A549 (cell line): ENCODE results near the gene ANK2. TPM values are rescaled to one million over a fixed set of nuclear protein-coding genes. Genes with fewer than 3 reads are reported as not detected.
A peak's percentile ranks its signal among the peaks of the same experiment; 100 is the strongest.

Source experiments
- ATAC-seq, 2 experiments: fragments of 200-7000 bp in 1 of 2; fragments of >200 bp in 1 of 2; cut with Nextera tagmentation in 1 of 2; cut with Tn5 transposase in 1 of 2; 3 replicates each; pipeline versions ENCODE4 v1.8.0 to v1.9.1; 2018 to 2020; ENCODE audit warnings: mild to moderate bottlenecking in 1 of 2, moderate library complexity in 1 of 2
- CTCF ChIA-PET: fragments of 300-600 bp; sonication (Branson Sonifier 250); formaldehyde crosslinking; extraction: SDS; loops from one replicate; lab custom pipeline; 2021; ENCODE audit warnings: antibody characterized with exemption, inconsistent platforms; lab: Yijun Ruan, JAX
- POLR2A ChIA-PET: fragments of 350-600 bp; formaldehyde crosslinking; extraction: SDS; loops from one replicate; lab custom pipeline; 2021; ENCODE audit warnings: antibody characterized with exemption, inconsistent platforms; lab: Yijun Ruan, JAX
- DNase-seq, 2 experiments: peaks; one replicate each; pipeline versions ENCODE4 v3.0.0 to v3.0.0-alpha.2; 2011 to 2016; ENCODE audit warnings: low read depth in 1 of 2, low spot score in 1 of 2
- FAIRE-seq: peaks from 2 replicates; lab custom pipeline; 2011; peaks lifted over from hg19 to GRCh38; lab: Jason Lieb, UNC
- H3K27ac ChIP-seq, 2 experiments: fragments of >200 bp; sonication (Bioruptor Twin); formaldehyde crosslinking; 3 replicates each; pipeline ENCODE4 v1.5.1; 2016 to 2017
- H3K4me1 ChIP-seq: fragments of >200 bp; sonication (Bioruptor Twin); formaldehyde crosslinking; 3 replicates; pipeline ENCODE4 v1.6.1; 2016
- H3K4me2 ChIP-seq: fragments of >200 bp; sonication (Bioruptor Twin); formaldehyde crosslinking; 3 replicates; pipeline ENCODE4 v1.6.1; 2016
- H3K4me3 ChIP-seq: fragments of >200 bp; sonication (Bioruptor Twin); formaldehyde crosslinking; 3 replicates; pipeline ENCODE4 v1.5.1; 2016
- H3K9me3 ChIP-seq: fragments of >200 bp; sonication (Bioruptor Twin); formaldehyde crosslinking; 3 replicates; pipeline ENCODE4 v1.6.1; 2016
- E2F6 ChIP-seq: IDR thresholded peaks from 2 replicates; pipeline ENCODE4 v1.6.1; 2012; ENCODE audit warnings: low read depth, borderline replicate concordance
- ESRRA ChIP-seq: fragments of 150-350 bp; IDR thresholded peaks from 2 replicates; pipeline ENCODE4 v1.6.1; 2014; ENCODE audit warnings: mild to moderate bottlenecking, low read length, borderline replicate concordance
- HDAC2 ChIP-seq: fragments of 200-600 bp; sonication (generic); IDR thresholded peaks from 2 replicates; pipeline ENCODE4 v1.6.1; 2016
- JUN ChIP-seq, 2 experiments: fragments of >200 bp; sonication (Bioruptor Twin); formaldehyde crosslinking; IDR thresholded peaks; 2 replicates in 1 of 2; 3 replicates in 1 of 2; pipeline ENCODE4 v1.6.1; 2016 to 2017
- KDM1A ChIP-seq: fragments of 200-600 bp; sonication (generic); IDR thresholded peaks from 2 replicates; pipeline ENCODE4 v1.6.1; 2016; ENCODE audit warnings: low read depth, mild to moderate bottlenecking
- MAFK ChIP-seq: fragments of 450-650 bp; IDR thresholded peaks from 2 replicates; pipeline ENCODE4 v1.6.1; 2014; ENCODE audit not compliant: partially characterized antibody
- MAZ ChIP-seq: fragments of 150-350 bp; IDR thresholded peaks from 2 replicates; pipeline ENCODE4 v1.6.1; 2014; ENCODE audit warnings: antibody characterized with exemption, low read depth, low read length, borderline replicate concordance
- PHF8 ChIP-seq: fragments of 200-600 bp; sonication (generic); IDR thresholded peaks from 2 replicates; pipeline ENCODE4 v1.6.1; 2016; ENCODE audit warnings: low read depth, mild to moderate bottlenecking, antibody characterized with exemption, moderate library complexity, borderline replicate concordance
- POLR2AphosphoS2 ChIP-seq: conservative IDR thresholded peaks from 2 replicates; pipeline ENCODE4 v1.6.1; 2012; ENCODE audit warnings: low read length, improper control_type of control experiment, inconsistent platforms
- RFX5 ChIP-seq: fragments of 450-650 bp; IDR thresholded peaks from 2 replicates; pipeline ENCODE4 v1.7.1; 2014; ENCODE audit warnings: antibody characterized with exemption, mild to moderate bottlenecking, moderate library complexity
- TP53 ChIP-seq: fragments of 250-450 bp; sonication (Bioruptor Pico); IDR thresholded peaks from 2 replicates; pipeline ENCODE4 v1.5.0; 2021; ENCODE audit warnings: mild to moderate bottlenecking, moderate library complexity
- USF2 ChIP-seq: fragments of 450-650 bp; IDR thresholded peaks from 2 replicates; pipeline ENCODE4 v1.6.1; 2014; ENCODE audit warnings: antibody characterized with exemption
- ZC3H11A ChIP-seq: fragments of 450-650 bp; IDR thresholded peaks from 2 replicates; pipeline ENCODE4 v1.6.1; 2014; ENCODE audit warnings: antibody characterized with exemption, mild to moderate bottlenecking
- WGBS: methylation state at CpG from one replicate; pipeline ENCODE4 v1.1.6; 2017; ENCODE audit errors: missing lambda C conversion rate; 5-methylcytosine and 5-hydroxymethylcytosine counted together
- polyA plus RNA-seq, 4 experiments: library from polyadenylated mRNA; depleted of rRNA in 3 of 4; stranded (reverse); fragments of >200 nt; fragmentation: RNase III in 1 of 4; extraction: RNeasy Plus Mini Kit Qiagen cat#74134 plus additional on column Dnase treatment in 1 of 4; gene quantifications; 2 replicates in 3 of 4; 3 replicates in 1 of 4; pipeline ENCODE4 v1.2.3, GENCODE V29; 2011 to 2017
- TF ChIP-seq, protein P1 (sequence below): fragments of 200-600 bp; sonication (generic); IDR thresholded peaks from 2 replicates; pipeline ENCODE4 v1.6.1; 2016; ENCODE audit warnings: antibody characterized with exemption, mild to moderate bottlenecking, moderate library complexity
- TF ChIP-seq, protein P2 (sequence below): fragments of 150-350 bp; IDR thresholded peaks from 2 replicates; pipeline ENCODE4 v1.6.1; 2014; ENCODE audit warnings: low read depth, mild to moderate bottlenecking, low read length

Gene ANK2
- polyA plus RNA-seq, 2 of the 4 experiments (the other 2 are of a cell fraction) = 1.4 to 3.1 TPM

GRCh38 chr4:113209652-113210320 is 160.3 kb downstream of the ANK2 start:
- no peak for TF ChIP-seq POLR2AphosphoS2
- peak; percentile 67 for TF ChIP-seq MAFK
- POLR2A ChIA-PET = no interaction called here
- no peaks in the 10 kb centered on the region for H3K4me1 ChIP-seq
- no peak overlapping the region for H3K4me3 ChIP-seq
- H3K27ac ChIP-seq = no peak overlapping the region
- no peak for DNase-seq
- FAIRE-seq = no peak
- CTCF ChIA-PET = no interaction called here
- 75% methylated on average over 3 of the region's 3 CpGs for WGBS
- H3K4me2 ChIP-seq = no peak overlapping the region
- no peaks in the 10 kb centered on the region for H3K9me3 ChIP-seq
- ATAC-seq = no peak

DNA sequence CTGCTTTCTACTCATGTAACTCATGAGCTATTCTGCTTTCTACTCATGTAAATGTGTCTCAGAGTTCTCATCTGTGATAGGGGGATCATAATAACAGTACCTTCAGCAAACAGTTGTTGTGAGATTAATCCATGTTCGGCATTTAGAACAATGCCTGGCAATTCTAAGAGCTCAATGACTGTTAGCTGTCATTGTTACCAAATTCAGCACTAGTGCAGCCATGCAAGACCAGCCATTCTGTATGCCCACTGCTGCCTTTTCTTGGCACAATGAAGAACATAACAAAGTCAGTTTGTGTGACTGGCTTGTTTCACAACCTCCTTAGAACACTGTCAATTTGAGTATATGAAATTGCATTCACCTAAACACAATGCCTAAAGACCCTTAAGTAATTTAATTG is 163.2 kb downstream of the ANK2 start:
- DNase-seq (no peak), ATAC-seq (no peak), FAIRE-seq (no peak)
- POLR2A ChIA-PET = no interaction called here
- Histone ChIP-seq H3K27ac (no peak overlapping the region), H3K4me3 (no peak overlapping the region), H3K4me1 (no peaks in the 10 kb centered on the region), H3K9me3 (no peaks in the 10 kb centered on the region), H3K4me2 (no peak overlapping the region)
- 11% methylated on average over 1 of the region's 1 CpG for WGBS
- TF ChIP-seq RFX5 (no peak), HDAC2 (no peak), PHF8 (no peak), USF2 (no peak), E2F6 (no peak), TP53 (CRISPR knock-in tag) (no peak), ZC3H11A (no peak), MAZ (no peak), JUN (IDR thresholded peaks at IDR 0.05) (no peak), POLR2AphosphoS2 (no peak), ESRRA (no peak), KDM1A (no peak)
- TF ChIP-seq, protein P1, sequence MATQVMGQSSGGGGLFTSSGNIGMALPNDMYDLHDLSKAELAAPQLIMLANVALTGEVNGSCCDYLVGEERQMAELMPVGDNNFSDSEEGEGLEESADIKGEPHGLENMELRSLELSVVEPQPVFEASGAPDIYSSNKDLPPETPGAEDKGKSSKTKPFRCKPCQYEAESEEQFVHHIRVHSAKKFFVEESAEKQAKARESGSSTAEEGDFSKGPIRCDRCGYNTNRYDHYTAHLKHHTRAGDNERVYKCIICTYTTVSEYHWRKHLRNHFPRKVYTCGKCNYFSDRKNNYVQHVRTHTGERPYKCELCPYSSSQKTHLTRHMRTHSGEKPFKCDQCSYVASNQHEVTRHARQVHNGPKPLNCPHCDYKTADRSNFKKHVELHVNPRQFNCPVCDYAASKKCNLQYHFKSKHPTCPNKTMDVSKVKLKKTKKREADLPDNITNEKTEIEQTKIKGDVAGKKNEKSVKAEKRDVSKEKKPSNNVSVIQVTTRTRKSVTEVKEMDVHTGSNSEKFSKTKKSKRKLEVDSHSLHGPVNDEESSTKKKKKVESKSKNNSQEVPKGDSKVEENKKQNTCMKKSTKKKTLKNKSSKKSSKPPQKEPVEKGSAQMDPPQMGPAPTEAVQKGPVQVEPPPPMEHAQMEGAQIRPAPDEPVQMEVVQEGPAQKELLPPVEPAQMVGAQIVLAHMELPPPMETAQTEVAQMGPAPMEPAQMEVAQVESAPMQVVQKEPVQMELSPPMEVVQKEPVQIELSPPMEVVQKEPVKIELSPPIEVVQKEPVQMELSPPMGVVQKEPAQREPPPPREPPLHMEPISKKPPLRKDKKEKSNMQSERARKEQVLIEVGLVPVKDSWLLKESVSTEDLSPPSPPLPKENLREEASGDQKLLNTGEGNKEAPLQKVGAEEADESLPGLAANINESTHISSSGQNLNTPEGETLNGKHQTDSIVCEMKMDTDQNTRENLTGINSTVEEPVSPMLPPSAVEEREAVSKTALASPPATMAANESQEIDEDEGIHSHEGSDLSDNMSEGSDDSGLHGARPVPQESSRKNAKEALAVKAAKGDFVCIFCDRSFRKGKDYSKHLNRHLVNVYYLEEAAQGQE = no peak
- TF ChIP-seq, protein P2, sequence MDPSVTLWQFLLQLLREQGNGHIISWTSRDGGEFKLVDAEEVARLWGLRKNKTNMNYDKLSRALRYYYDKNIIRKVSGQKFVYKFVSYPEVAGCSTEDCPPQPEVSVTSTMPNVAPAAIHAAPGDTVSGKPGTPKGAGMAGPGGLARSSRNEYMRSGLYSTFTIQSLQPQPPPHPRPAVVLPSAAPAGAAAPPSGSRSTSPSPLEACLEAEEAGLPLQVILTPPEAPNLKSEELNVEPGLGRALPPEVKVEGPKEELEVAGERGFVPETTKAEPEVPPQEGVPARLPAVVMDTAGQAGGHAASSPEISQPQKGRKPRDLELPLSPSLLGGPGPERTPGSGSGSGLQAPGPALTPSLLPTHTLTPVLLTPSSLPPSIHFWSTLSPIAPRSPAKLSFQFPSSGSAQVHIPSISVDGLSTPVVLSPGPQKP = no peak
- CTCF ChIA-PET = no interaction called here

DNA sequence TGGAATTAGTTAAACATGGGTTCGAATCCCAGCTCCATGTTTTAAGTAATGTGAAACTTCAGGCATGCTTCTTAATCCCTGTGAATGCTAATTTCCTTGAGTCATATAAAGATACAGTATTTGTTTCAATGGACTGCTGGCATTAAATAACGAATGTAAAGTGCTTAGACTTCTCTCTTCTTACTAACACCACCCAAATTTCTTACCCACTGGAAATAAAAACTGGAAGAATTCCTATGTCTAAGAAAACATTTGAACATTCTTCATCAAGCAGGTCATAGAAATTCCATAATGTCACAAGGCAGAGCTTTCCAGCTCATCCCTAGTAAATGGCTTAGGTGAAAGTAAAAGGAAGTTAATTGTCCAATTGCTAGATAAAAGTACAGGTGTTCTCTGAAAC is 172.5 kb downstream of the ANK2 start:
- no peak for DNase-seq
- FAIRE-seq = no peak
- H3K4me2 ChIP-seq = no peak overlapping the region
- CTCF ChIA-PET = interaction anchor here (0.6 to 0.7 kb wide), 2 partner anchors 255 to 381 kb away, joined by 3 to 4 read pairs; no protein-coding TSS in a partner anchor
- no peak for ATAC-seq
- H3K9me3 ChIP-seq = no peaks in the 10 kb centered on the region
- TF ChIP-seq ZC3H11A (no peak), TP53 (CRISPR knock-in tag) (no peak), MAZ (no peak)
- TF ChIP-seq, all 56 proteins: peak for 0
- 13% methylated on average over 2 of the region's 2 CpGs for WGBS
- no peak overlapping the region for H3K4me3 ChIP-seq
- no peaks in the 10 kb centered on the region for H3K4me1 ChIP-seq
- POLR2A ChIA-PET = interaction anchor here (0.6 kb wide), 1 partner anchor 677 kb away, joined by 3 read pairs; no protein-coding TSS in a partner anchor
- H3K27ac ChIP-seq = no peak overlapping the region
